Measurements from ENCODE around the gene PCID2. TPM values are rescaled to one million over a fixed set of nuclear protein-coding genes. Genes with fewer than 3 reads are reported as not detected.
"Not testable (repeated sequence)": the region's sequence is repeated elsewhere in the genome, so short reads cannot be mapped to it uniquely, and the experiment has no call there.

PCID2 gene
- total RNA-seq = 10 to 100 TPM; 65.6 TPM

DNA sequence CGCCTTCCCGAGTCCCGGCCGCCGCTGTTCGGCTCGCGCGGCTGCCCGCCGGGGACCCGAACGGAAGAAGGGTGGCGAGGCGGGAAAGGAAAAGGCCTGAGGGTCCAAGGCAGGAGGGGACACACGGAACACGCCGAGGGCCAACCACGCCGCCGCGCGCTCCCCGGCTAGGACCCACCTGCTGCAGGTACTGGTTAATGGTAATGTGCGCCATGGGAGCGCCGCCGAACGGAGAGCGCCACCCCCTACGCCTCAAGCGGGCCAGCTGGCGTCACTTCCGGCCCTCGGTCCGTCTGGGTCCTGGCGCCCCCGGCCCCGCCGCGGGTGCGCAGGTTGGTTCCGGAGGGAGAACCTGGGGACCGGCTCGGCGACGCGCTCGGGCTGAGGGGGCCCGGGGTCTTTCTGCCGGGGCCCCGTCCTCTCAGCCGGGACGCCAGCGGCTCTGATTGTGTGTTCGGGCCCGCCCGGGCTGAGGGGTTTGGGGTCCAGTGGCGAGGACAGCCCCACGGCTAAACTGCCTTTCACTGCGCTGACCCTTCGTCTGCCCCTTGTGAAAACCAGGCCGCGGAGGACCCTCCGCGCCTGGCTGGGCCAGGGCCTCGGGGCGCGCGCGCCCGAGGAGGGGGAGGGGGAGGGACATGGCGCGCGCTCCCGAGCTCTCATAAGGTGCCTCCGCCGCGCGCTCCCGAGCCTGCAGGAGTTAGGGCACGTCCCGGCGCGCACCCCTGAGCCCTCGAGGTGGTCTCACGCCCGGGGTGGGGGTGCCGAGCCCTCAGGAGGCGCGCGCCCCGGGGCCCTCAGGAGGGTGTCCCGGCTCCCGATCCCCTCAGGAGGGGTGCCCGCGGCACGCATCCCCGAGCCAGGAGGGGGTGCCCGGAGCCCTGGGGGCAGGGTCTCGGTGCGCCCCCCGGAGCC lies at the start of gene PCID2:
Gene PCID2, minus strand, starts transcription at position 249 of the 915 bp plus-strand sequence. Its CDS starts 35 bp downstream, at position 214.
- H3K4me1 Mint-ChIP-seq = peaks cover 56% of the 10 kb centered on the region

DNA sequence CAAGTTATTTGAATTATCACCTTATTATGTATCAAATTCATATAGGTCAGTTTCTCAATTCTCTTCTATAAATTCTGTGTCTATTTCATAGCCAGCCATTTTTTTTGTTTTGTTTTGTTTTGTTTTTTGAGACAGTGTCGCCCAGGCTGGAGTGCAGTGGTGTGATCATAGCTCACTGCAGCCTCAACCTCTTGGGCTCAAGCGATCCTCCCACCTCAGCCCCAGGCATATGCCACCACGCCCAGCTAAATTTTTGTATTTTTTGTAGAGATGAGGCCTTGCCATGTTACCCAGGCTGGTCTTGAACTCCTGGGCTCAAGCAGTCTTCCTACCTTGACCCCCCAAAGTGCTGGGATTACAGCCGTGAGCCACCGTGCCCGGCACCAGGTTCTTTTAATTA lies 49.4 kb upstream of the PCID2 start:
- H3K36me3 Mint-ChIP-seq = peaks cover 36% of the 10 kb centered on the region
- H3K27ac Mint-ChIP-seq, DNase-seq, H3K27me3 Mint-ChIP-seq, H3K9me3 Mint-ChIP-seq, H3K4me1 Mint-ChIP-seq, H3K4me3 Mint-ChIP-seq: not testable (repeated sequence)

More for the DNA sequence above, at the start of gene PCID2:
- H3K9me3 Mint-ChIP-seq = peaks cover 1% of the 10 kb centered on the region
- peak within 1 kb of the TSS; percentile 94 for H3K4me3 Mint-ChIP-seq
- peaks cover 31% of the 10 kb centered on the region for H3K36me3 Mint-ChIP-seq
- peak within 1 kb of the TSS; percentile 87 for H3K27ac Mint-ChIP-seq
- DNase-seq = peak; percentile 94
- no peaks in the 10 kb centered on the region for H3K27me3 Mint-ChIP-seq

DNA sequence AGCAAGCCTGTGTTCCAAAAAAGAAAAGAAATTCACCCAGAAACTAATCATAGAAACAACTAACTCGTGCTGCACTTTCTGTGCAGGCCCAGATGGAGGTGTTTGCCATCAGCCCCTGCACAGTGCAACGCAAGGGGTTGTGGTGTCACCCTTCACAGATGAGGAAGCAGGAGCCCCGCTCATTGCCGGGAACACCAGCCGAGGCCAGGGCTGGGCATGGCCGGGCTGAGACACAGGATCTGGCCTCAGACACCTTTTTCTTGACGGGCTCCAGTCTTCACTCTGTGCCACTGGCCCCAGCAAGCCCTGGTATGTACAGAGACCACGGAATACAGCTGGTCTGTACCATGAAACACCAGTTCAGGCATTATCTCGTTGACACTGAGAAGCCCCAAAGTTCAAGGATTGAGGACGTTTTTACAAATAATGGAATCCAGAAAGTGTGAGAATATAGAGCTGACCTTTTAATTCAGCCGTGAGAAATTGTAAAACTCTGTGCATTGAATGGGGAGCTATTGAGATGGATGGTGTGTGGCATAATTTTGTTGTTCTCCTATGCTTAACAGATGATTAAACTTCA lies 44.1 kb upstream of the PCID2 start:
- Mint-ChIP-seq H3K4me1 (no peaks in the 10 kb centered on the region), H3K27me3 (no peaks in the 10 kb centered on the region), H3K27ac (no peak overlapping the region), H3K9me3 (no peaks in the 10 kb centered on the region), H3K36me3 (peaks cover 27% of the 10 kb centered on the region), H3K4me3 (no peak overlapping the region)
- no peak for DNase-seq

DNA sequence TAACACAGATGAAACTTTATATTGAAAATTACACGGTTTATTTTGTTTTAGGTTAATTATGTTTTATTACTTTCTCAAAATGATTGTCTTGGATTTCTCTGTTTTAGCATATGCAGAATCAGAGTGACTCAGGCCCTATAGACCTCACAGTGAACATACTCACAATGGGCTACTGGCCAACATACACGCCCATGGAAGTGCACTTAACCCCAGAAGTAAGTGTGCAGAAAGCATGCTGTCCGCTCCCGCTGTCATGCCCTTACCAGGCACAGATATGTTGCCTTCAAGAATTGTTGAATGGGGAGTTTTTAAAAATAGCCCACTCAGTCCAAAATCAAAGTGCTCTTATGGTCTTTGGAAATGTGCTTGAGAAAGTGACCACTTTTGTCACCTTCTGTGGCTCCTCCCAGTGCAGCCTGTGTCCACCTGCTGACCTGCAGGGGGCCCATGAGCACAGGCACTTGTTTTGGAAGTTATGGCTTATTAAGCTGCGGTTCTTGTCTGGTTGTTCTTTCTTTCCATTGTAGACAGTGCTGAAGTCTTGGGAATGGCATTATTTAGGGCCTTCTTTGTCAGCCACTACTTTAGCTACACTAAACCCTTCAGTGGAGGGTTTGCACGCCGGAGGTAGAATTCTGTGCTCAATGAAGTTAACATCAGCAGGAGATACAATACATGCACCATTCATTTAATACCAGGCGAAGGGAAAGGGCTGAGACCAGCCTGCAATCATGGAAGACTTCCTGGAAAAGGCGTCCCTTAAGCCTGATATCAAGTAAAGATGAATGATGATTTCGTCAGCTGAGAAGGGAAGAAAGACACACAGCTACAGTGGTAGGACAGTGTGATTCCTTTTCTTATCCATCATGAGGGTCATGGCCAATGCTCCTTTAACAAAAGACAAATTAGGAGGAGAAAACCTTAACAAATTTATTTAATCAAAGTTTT lies 37.7 kb upstream of the PCID2 start:
- peaks cover 25% of the 10 kb centered on the region for H3K36me3 Mint-ChIP-seq

DNA sequence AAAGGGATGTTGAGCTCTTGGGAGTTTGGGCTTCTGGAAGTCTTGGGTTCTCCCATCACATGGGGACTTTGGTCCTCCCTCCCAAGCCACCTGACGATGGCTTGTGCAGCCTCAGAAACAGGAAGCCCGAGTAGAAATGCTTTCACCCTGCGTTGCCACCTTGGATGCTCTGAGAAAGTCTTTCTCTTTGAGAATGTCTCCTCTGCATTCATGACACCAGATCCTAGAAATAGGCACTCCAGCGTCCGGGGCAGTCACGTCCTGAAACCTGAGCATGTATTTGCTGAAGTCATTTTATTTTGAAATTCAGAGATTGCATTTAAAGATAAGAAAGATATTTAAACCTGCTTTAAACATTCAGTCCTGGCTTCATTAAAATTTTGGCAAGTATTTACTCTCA lies 35.4 kb upstream of the PCID2 start:
- peaks cover 21% of the 10 kb centered on the region for H3K36me3 Mint-ChIP-seq

More for the DNA sequence above, 37.7 kb upstream of the PCID2 start:
- no peak for DNase-seq
- Mint-ChIP-seq H3K27me3 (no peaks in the 10 kb centered on the region), H3K27ac (no peak overlapping the region), H3K4me3 (no peak overlapping the region), H3K9me3 (no peaks in the 10 kb centered on the region), H3K4me1 (no peaks in the 10 kb centered on the region)

DNA sequence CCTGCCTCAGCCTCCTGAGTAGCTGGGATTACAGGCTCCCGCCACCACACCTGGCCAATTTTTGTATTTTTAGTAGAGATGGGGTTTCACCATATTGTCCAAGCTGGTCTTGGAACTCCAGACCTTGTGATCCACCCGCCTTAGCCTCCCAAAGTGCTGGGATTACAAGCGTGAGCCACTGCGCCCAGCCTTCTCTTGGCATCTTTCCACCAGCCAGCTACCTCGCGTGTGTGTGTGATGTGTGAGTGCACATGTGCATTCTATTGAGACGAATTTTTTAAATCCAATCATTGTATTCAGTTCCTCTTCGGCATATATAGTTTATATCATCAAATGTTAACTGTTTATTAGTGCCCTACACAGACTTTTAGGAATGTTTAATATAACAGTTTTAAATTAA lies 33.2 kb upstream of the PCID2 start:
- not testable (repeated sequence) for H3K27me3 Mint-ChIP-seq, H3K27ac Mint-ChIP-seq, H3K4me1 Mint-ChIP-seq, DNase-seq, H3K4me3 Mint-ChIP-seq, H3K9me3 Mint-ChIP-seq
- H3K36me3 Mint-ChIP-seq = peaks cover 20% of the 10 kb centered on the region

More for the DNA sequence above, 35.4 kb upstream of the PCID2 start:
- no peaks in the 10 kb centered on the region for H3K4me1 Mint-ChIP-seq
- H3K27me3 Mint-ChIP-seq = no peaks in the 10 kb centered on the region
- H3K4me3 Mint-ChIP-seq = no peak overlapping the region
- no peak overlapping the region for H3K27ac Mint-ChIP-seq
- no peak for DNase-seq
- no peaks in the 10 kb centered on the region for H3K9me3 Mint-ChIP-seq

DNA sequence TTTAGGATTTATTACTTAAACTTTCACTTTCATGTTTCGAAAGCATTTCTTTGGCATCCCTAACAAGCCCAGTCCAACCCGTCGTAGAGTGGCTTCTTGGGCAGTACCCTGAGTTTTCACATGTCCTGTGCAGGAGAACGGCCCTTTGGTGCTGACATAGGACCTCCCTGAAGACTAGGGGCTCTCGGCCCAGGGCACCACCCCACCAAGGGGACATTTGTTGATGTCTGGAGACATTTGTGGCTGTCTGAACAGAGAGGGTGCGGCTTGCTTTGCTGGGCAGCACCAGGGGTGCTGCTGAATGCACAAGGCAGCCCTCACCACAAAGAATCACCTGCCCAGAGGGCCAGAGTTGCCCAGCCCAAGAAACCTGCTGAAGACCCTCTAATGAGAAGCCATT lies 31.5 kb upstream of the PCID2 start:
- no peak for DNase-seq
- H3K27me3 Mint-ChIP-seq = no peaks in the 10 kb centered on the region
- H3K9me3 Mint-ChIP-seq = no peaks in the 10 kb centered on the region
- no peaks in the 10 kb centered on the region for H3K4me1 Mint-ChIP-seq
- H3K36me3 Mint-ChIP-seq = peaks cover 14% of the 10 kb centered on the region
- no peak overlapping the region for H3K27ac Mint-ChIP-seq
- no peak overlapping the region for H3K4me3 Mint-ChIP-seq

DNA sequence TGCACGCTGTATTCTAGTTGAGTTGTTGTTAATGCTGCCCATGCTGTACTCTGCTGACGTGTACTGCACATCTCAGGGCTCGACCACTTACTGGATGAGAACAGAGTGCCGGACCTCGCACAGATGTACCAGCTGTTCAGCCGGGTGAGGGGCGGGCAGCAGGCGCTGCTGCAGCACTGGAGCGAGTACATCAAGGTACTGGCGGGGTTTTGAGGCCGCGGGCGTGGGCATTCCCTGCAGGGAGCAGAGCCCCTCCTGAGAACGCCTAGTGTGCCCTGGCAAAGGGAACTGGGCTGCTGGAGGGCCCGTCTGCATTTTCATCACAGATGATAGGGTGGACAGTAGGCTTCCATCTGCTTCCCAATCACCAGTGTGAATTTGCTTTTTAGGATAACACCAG lies 30.9 kb upstream of the PCID2 start:
- Mint-ChIP-seq H3K36me3 (peaks cover 15% of the 10 kb centered on the region), H3K4me3 (no peak overlapping the region), H3K4me1 (no peaks in the 10 kb centered on the region), H3K27me3 (no peaks in the 10 kb centered on the region), H3K27ac (no peak overlapping the region), H3K9me3 (no peaks in the 10 kb centered on the region)
- no peak for DNase-seq

DNA sequence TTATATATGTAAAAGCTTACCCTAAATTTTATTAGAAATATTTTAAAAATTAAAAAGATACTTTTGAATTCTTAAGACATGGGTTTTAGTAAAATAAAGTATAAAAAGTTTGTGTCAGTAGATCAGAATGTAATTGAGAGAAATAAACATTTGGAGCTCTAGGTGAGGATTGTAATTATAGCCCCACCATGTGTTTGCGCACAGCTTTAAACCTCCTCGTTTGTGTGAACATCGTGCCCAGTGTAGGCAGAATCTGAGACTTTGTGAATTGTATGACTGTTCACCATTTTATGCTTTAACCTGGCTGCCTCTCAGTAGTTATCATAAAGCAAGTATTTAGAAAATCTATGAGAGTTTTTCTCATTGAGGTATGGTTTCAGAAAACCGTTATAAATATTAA lies 30.1 kb upstream of the PCID2 start:
- H3K9me3 Mint-ChIP-seq = no peaks in the 10 kb centered on the region
- no peaks in the 10 kb centered on the region for H3K4me1 Mint-ChIP-seq
- H3K4me3 Mint-ChIP-seq = no peak overlapping the region
- no peaks in the 10 kb centered on the region for H3K27me3 Mint-ChIP-seq
- peaks cover 12% of the 10 kb centered on the region for H3K36me3 Mint-ChIP-seq
- DNase-seq = no peak
- no peak overlapping the region for H3K27ac Mint-ChIP-seq

DNA sequence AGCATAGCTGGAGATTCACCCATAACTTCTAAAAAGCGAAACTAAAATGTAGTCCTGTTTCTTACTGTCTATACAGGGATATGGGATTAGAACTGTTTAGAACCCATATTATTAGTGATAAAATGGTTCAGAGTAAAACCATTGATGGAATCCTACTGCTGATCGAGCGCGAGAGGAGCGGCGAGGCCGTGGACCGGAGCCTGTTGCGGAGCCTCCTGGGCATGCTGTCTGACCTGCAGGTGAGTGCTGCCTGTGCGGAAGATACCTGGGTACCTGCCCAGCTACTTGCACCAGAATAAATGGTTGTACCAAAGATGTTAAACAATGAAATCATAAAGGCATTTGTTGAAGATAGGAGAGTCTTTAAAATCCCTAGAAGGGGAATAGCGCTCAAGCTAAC lies 24.6 kb upstream of the PCID2 start:
- Mint-ChIP-seq H3K36me3 (peaks cover 29% of the 10 kb centered on the region), H3K4me3 (no peak overlapping the region), H3K9me3 (no peaks in the 10 kb centered on the region), H3K27me3 (no peaks in the 10 kb centered on the region), H3K27ac (no peak overlapping the region), H3K4me1 (no peaks in the 10 kb centered on the region)
- no peak for DNase-seq

DNA sequence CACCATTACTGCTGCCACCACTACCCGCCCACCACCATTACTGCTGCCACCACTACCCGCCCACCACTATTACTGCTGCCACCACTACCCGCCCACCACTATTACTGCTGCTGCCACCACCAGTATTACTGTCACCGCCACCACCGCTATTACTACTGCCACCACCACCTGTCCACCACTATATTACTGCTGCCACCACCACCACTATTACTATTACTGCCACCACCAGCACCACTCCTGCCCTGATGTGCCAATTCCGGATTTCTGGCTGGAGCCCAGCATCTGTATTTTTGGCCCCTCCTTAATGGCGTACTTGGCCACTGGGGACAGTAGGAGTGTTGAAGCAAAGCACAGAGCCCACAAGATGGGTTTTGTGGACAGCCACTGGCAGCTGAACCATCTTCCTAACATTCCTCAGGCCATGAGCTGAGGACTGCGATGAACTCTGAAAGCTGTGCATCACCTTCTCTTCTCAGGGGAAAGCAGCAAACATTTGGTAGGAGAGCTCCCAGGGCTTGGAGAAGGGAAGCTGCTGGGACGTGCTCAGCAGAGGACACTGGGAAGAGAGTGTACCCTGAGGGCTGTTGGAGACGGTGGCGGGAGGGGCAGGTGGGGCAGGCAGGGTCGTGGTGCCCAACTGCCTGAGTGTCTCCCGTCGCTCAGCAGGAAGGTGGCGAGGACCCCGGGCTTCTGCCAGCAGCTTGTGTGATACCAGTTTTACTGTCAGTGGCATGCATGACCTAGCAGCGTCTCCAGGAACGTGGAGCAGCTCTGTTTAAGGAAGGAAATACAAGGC lies 23.9 kb upstream of the PCID2 start:
- H3K9me3 Mint-ChIP-seq = no peaks in the 10 kb centered on the region
- H3K36me3 Mint-ChIP-seq = peaks cover 29% of the 10 kb centered on the region
- no peaks in the 10 kb centered on the region for H3K27me3 Mint-ChIP-seq
- no peak for DNase-seq
- H3K27ac Mint-ChIP-seq = no peak overlapping the region
- H3K4me1 Mint-ChIP-seq = no peaks in the 10 kb centered on the region
- H3K4me3 Mint-ChIP-seq = no peak overlapping the region

DNA sequence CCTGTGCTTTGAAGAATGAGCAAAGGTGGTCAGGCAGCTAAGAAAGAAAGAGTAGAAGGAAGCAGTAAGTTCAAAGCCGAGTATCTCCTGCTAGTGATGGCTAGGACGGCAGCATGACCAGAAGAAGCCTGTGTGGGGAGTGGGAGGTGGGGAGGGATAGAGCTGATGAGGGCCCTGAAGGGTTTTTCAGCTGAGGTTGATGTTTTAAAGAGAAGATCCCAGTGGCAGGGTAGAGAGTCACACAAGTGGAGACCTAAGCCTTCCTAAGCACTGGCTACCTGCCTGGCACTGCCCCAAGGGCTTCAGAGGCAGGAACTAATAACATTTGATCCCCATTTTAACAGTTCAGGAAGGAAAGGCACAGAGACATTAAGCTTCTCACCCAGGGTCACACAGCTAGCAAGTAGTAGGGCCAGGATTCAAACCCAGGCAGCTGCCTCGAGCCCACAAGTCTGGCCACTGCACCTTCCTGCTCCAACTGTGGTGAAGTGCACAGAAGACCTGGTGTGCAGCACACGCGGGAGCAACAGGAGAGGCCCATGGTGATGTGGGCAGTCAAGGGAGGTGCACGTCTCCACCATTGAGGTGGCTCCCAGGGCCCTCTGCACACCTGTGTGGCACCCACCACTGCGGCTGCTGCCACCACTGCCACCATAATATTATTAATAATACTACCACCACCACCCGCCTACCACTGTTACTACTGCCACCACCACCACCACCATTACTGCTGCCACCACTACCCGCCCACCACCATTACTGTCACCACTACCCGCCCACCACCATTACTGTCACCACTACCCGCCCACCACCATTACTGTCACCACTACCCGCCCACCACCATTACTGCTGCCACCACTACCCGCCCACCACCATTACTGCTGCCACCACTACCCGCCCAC lies 23.1 kb upstream of the PCID2 start:
- Mint-ChIP-seq H3K36me3 (peaks cover 30% of the 10 kb centered on the region), H3K27me3 (no peaks in the 10 kb centered on the region), H3K4me3 (no peak overlapping the region), H3K9me3 (no peaks in the 10 kb centered on the region), H3K4me1 (no peaks in the 10 kb centered on the region), H3K27ac (no peak overlapping the region)
- no peak for DNase-seq

DNA sequence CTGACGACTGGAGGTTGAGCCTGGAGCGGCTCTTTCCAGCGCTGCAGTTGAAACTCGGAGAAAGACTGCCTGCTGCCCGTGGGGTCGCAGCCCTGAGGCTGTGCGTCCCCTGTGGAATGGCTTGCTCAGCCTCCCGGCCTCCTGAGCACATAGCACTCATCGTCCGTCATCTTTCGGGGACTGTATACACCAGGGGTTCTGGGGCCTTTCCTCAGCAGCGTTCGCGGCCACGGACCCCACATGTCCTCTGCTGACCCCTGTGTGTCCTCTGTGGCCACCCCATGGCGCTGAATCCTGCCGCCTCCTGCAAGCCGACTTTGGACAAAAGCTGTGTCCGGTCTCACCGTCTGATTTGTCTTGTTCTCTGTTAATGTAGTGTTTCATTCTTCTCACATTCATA lies 21.3 kb upstream of the PCID2 start:
- DNase-seq = no peak
- Mint-ChIP-seq H3K27ac (no peak overlapping the region), H3K4me1 (no peaks in the 10 kb centered on the region), H3K4me3 (no peak overlapping the region), H3K36me3 (peaks cover 25% of the 10 kb centered on the region), H3K9me3 (no peaks in the 10 kb centered on the region), H3K27me3 (no peaks in the 10 kb centered on the region)
